Measurements from ENCODE around the gene PARK7.

Gene PARK7

GRCh38 chr1:8016895-8017241 lies 55.4 kb downstream of the PARK7 start:
- H3K4me3 Mint-ChIP-seq: no peak overlapping the region
- no peaks in the 10 kb centered on the region for H3K9me3 Mint-ChIP-seq
- H3K4me1 Mint-ChIP-seq: no peaks in the 10 kb centered on the region
- H3K27ac Mint-ChIP-seq: no peak overlapping the region
- ATAC-seq (no peak), DNase-seq (ENCODE audit: low spot score in 2 of 2) (no peak)
- H3K36me3 Mint-ChIP-seq: peaks cover 6% of the 10 kb centered on the region

DNA sequence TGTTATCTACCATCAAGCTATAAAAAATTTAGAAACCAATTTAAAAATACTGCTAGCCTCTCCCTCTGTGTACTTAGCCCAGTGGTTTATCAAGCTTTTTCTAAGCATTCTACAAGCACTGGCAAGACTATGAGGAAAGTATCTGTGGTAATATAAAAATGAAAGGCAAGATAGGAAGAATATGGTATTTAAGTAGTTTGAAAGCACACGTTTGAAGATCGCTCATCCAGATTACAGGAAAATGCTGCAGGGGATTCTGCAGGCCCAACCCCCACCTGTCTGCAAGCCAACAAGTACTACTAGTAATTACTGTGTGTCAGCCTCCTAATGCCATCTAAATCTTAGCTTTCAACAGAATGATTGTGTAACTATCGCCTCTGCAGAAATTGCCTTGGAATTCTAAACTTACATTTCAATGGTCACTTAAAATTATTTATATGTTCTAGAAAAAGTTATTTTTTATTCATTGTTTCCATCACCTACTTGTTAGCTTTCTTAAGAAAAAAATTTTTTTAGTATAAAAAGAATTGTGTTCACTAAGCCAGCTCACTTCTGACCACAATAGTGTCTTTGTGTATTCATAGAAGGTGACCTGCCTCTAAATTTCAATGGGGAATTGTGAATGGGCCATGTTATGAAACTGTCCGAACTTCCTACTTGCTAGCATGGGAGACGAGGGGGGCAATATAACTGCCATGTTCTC lies 56.1 kb downstream of the PARK7 start:
- Mint-ChIP-seq H3K9me3 (no peaks in the 10 kb centered on the region), H3K4me1 (no peaks in the 10 kb centered on the region), H3K27ac (no peak overlapping the region), H3K36me3 (peaks cover 6% of the 10 kb centered on the region), H3K4me3 (no peak overlapping the region)
- DNase-seq (ENCODE audit: low spot score in 2 of 2) (no peak), ATAC-seq (no peak)

DNA sequence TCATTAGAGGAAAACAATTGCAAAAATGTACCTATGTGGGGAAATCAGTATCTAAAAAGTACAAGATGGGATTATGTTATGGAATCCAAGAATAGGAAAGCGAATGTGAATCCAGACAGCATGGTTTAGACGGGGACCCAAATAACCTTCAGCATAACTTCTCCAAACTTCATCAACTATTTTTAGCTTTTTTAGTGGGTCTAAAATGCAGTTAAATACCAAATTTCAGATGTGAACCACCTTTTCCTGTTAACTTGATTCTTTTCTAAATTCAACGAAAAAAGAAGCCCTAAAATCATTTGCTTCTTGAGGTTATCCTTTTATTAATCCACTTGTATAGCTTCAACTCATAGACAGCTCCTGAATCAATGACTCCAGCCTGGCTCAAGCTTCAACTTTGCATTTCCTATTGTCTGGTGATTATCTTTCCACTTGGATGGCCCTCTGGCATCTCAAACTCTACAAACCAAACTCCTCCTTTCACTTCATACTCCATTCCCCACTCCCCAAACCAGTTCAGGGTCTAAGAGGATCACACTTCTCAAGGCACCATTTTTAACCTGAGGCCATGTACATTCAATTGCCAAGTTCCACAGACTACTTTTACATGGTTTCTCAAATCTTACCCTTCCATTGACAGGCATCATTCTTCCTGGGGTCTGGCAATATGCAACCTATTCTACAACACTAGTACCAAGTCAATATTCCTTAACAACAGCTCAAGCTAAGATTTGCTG lies 57.1 kb downstream of the PARK7 start:
- DNase-seq (ENCODE audit: low spot score in 2 of 2): no peak
- Mint-ChIP-seq H3K4me1 (no peaks in the 10 kb centered on the region), H3K9me3 (no peaks in the 10 kb centered on the region), H3K4me3 (no peak overlapping the region), H3K27ac (no peak overlapping the region), H3K36me3 (peaks cover 3% of the 10 kb centered on the region)
- ATAC-seq: no peak

DNA sequence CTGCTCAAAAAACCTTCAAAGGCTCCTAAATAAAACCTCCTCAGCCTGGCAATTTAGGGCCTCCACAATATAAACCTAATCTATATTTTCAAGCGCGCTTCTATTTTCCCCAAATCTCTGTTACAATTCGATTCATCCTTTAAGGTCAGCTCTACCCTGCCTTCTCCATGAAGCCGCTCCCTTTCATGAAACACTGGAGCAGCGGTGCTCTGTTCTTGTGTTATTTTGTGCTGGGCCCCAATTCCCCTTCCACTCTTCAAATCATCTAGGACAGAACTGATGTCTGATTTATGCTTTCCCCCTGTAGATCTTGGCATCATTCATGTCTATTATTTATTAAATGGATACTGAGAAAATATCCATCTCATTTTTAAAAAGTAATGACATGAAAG lies 57.7 kb downstream of the PARK7 start:
- DNase-seq (ENCODE audit: low spot score in 2 of 2) (no peak), ATAC-seq (no peak)
- H3K9me3 Mint-ChIP-seq: no peaks in the 10 kb centered on the region
- H3K27ac Mint-ChIP-seq: no peak overlapping the region
- no peak overlapping the region for H3K4me3 Mint-ChIP-seq
- no peaks in the 10 kb centered on the region for H3K36me3 Mint-ChIP-seq
- H3K4me1 Mint-ChIP-seq: no peaks in the 10 kb centered on the region

DNA sequence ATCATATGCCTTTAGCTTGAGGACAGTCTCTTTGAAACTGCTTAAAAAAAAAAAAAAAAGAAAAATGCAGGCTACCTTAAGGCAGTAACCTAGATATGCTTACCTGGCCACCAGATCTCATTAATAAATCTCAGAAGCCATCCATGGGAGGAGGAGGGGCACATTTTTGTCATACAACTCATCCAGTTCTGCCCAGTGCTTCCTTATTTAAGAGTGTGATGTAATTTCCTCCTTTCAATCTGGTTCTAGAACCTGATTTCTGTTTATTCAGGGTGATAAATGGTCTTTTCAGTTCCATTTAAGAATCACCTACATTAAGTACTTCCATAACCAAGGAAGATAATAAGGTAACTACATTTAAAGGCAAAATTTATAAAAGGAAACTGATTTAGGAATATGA lies 58.5 kb downstream of the PARK7 start:
- no peak for DNase-seq (ENCODE audit: low spot score in 2 of 2)
- no peaks in the 10 kb centered on the region for H3K9me3 Mint-ChIP-seq
- no peak for ATAC-seq
- H3K27ac Mint-ChIP-seq: no peak overlapping the region
- no peak overlapping the region for H3K4me3 Mint-ChIP-seq
- H3K36me3 Mint-ChIP-seq: no peaks in the 10 kb centered on the region
- peaks cover 1% of the 10 kb centered on the region for H3K4me1 Mint-ChIP-seq

- DNase-seq (ENCODE audit: low spot score in 2 of 2): no peak
- H3K36me3 Mint-ChIP-seq: peaks cover 1% of the 10 kb centered on the region
- H3K4me3 Mint-ChIP-seq: no peak overlapping the region
- no peaks in the 10 kb centered on the region for H3K9me3 Mint-ChIP-seq
- no peak for ATAC-seq
- H3K4me1 Mint-ChIP-seq: peaks cover 11% of the 10 kb centered on the region
- H3K27ac Mint-ChIP-seq: no peak overlapping the region
Measured at GRCh38 chr1:8021676-8022266, 60.3 kb downstream of the PARK7 start.

GRCh38 chr1:8022395-8023286 lies 61.1 kb downstream of the PARK7 start:
- peaks cover 15% of the 10 kb centered on the region for H3K4me1 Mint-ChIP-seq
- H3K9me3 Mint-ChIP-seq: no peaks in the 10 kb centered on the region
- H3K4me3 Mint-ChIP-seq: no peak overlapping the region
- peaks cover 5% of the 10 kb centered on the region for H3K36me3 Mint-ChIP-seq
- no peak for ATAC-seq
- no peak for DNase-seq (ENCODE audit: low spot score in 2 of 2)
- no peak overlapping the region for H3K27ac Mint-ChIP-seq

GRCh38 chr1:8023287-8023994 lies 61.9 kb downstream of the PARK7 start:
- no peak for ATAC-seq
- no peaks in the 10 kb centered on the region for H3K9me3 Mint-ChIP-seq
- no peak for DNase-seq (ENCODE audit: low spot score in 2 of 2)
- peaks cover 15% of the 10 kb centered on the region for H3K4me1 Mint-ChIP-seq
- peaks cover 5% of the 10 kb centered on the region for H3K36me3 Mint-ChIP-seq
- H3K4me3 Mint-ChIP-seq: no peak overlapping the region
- no peak overlapping the region for H3K27ac Mint-ChIP-seq

DNA sequence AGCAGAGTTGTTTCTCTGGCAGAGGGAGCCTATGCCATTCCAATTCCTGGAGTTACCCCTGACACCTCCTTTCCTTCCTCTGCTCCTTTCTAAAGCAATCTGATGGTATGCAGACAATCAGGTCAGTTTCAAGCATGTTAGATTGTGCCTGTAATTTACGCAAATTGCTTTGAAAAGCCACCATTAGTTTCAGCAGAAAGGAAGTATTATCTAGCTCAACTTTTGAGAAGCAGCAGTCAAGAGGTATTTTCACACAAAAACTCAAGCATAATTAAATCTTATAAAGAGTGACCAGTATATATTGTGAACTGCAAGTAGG lies 62.4 kb downstream of the PARK7 start:
- DNase-seq (ENCODE audit: low spot score in 2 of 2) (no peak), ATAC-seq (no peak)
- H3K9me3 Mint-ChIP-seq: no peaks in the 10 kb centered on the region
- no peak overlapping the region for H3K27ac Mint-ChIP-seq
- peaks cover 15% of the 10 kb centered on the region for H3K4me1 Mint-ChIP-seq
- H3K36me3 Mint-ChIP-seq: peaks cover 5% of the 10 kb centered on the region
- H3K4me3 Mint-ChIP-seq: no peak overlapping the region

- Mint-ChIP-seq H3K4me1 (peaks cover 15% of the 10 kb centered on the region), H3K27ac (no peak overlapping the region), H3K9me3 (no peaks in the 10 kb centered on the region), H3K36me3 (peaks cover 5% of the 10 kb centered on the region), H3K4me3 (no peak overlapping the region)
- no peak for ATAC-seq
- DNase-seq (ENCODE audit: low spot score in 2 of 2): no peak
Measured at GRCh38 chr1:8024329-8024728, 62.8 kb downstream of the PARK7 start.

DNA sequence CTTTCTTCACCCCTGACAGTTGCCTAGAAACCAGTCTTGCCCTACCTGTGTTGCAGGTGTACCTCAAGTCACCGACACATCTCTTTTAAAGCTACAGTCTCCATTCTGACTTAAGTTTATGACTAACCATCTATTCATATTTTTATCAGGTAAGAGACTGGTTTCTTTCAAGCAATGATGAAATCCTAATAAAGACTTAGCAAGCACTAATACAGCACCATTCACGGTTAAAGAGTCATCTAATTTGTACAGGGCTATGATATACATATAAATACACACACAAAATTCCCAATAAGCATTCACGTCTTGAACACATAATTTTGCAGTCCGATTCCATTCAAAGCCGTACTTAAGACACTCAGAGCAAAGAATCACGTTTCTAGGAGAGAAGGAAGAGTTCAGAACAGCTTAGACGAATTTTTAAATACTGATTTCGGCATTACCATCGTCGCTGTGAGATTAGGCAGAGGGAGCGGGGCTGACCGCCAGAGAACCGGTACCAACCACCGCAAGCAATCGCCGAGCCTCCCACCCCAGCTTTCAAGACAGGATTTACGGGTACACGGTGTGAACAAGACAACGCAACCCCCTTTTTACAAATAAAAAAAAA lies 63.7 kb downstream of the PARK7 start:
- Mint-ChIP-seq H3K27ac (peak overlapping the region; percentile 74), H3K4me1 (peaks cover 15% of the 10 kb centered on the region), H3K36me3 (peaks cover 5% of the 10 kb centered on the region), H3K4me3 (peak overlapping the region; percentile 88), H3K9me3 (no peaks in the 10 kb centered on the region)
- peak in 1 of 2 donors; percentile 62 for DNase-seq (ENCODE audit: low spot score in 2 of 2)
- no peak for ATAC-seq

DNA sequence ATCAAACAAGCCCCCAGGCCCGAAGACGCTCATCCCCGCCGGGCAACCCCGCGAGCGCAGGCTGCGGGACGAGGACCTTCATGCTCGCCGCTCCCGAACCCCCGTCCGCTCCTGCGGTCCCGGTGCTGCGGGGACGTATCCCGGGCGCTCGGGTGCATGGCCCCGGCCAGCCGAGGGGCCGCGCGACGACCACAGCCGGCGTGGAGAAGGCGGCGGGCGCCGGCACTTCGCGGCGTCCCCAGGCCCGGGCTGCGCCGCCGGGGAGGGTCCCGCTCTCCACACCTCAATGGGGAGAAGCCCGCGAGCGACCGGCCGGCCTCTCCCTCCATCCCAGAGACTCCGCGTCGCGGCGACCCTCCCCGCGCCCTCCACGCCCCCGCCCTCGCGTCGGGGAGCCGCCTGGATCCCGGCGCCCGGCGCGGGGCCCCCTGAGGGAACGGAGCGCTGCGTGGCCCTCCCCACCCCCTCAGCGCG lies 64.2 kb downstream of the PARK7 start:
- DNase-seq (ENCODE audit: low spot score in 2 of 2) (no peak), ATAC-seq (peak; percentile 42)
- H3K4me1 Mint-ChIP-seq: peaks cover 15% of the 10 kb centered on the region
- peak overlapping the region; percentile 88 for H3K4me3 Mint-ChIP-seq
- H3K27ac Mint-ChIP-seq: peak overlapping the region; percentile 74
- no peaks in the 10 kb centered on the region for H3K9me3 Mint-ChIP-seq
- H3K36me3 Mint-ChIP-seq: peaks cover 5% of the 10 kb centered on the region

DNA sequence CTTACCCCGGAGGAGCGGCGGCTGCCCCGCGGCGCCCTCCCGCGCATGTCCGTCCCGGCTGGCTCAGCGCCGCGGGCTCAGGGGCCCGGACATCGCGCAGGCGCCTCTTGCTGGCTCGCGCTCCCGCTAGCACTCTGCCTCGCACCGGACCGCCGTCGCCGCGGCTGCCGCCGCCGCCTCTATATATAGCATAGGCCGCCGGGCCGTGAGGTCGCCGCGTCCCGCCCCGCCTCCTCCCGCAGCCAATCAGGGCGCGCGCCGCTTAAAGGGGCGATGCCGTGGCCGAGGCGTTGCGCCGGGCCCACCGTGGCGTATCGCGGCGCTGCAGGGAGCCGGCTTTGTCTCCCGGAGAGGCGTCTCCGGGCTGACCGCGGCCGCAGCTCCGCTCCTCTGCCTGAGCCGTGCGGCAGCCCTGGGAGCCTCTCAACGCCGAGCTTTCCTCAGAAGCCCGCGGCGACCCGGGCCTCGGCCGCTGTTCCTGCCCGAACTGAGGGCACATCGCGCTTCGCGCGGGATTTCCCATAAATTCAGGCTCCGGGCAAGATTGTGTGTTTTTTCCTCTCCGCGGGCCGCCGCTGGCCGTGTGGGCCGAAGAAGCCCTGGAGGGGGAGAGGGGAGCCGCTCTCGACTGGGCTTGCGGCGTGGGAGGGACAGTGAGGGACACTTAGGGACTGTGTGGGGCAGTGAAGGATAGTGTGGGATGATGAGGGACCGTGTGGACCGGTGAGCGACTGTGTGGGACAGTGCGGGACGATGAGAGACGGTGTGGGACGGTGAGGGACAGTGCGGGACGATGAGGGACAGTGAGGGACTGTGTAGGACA lies 64.9 kb downstream of the PARK7 start, which contains the start of gene ERRFI1:
Gene ERRFI1, minus strand, starts transcription at position 157 of the 823 bp plus-strand sequence. CDS start 10,690 bp downstream, outside the sequence.
- H3K36me3 Mint-ChIP-seq: peaks cover 5% of the 10 kb centered on the region
- H3K27ac Mint-ChIP-seq: peak within 1 kb of the TSS; percentile 74
- peak within 1 kb of the TSS; percentile 88 for H3K4me3 Mint-ChIP-seq
- DNase-seq (ENCODE audit: low spot score in 2 of 2) (peak; percentile 91 to 94), ATAC-seq (peak; percentile 98)
- no peaks in the 10 kb centered on the region for H3K9me3 Mint-ChIP-seq
- H3K4me1 Mint-ChIP-seq: peaks cover 15% of the 10 kb centered on the region

Data from stimulated activated effector memory CD8-positive, alpha-beta T cell treated with anti-CD3 and anti-CD28 coated beads, Interleukin-12 subunit alpha, Interleukin-12 subunit beta, amount 100 ng/mL, for 72 hours (primary cell).